Uterus (tissue), 4 donors: ENCODE data around the gene RANBP3. TPM values are rescaled to one million over a fixed set of nuclear protein-coding genes. Genes with fewer than 3 reads are reported as not detected.
A peak's percentile ranks its signal among the peaks of the same experiment; 100 is the strongest.

Source experiments
- DNase-seq, 2 donors: peaks; one replicate each; pipeline ENCODE4 v3.0.0-alpha.2; 2019 to 2020
- H3K27ac ChIP-seq, 2 donors: fragments of 200-600 bp; sonication (generic); 1 replicate in 1 of 2; 2 replicates in 1 of 2; pipeline ENCODE4 v1.5.1; 2016 to 2018
- H3K27me3 ChIP-seq, 2 donors: fragments of 200-600 bp; sonication (generic); one replicate each; pipeline ENCODE4 v1.5.1; 2018 to 2019; ENCODE audit warnings: control low read depth in 1 of 2
- H3K36me3 ChIP-seq, 2 donors: fragments of 200-600 bp; sonication (generic); one replicate each; pipeline ENCODE4 v1.5.1; 2019; ENCODE audit warnings: control low read depth in 1 of 2
- H3K4me1 ChIP-seq, 2 donors: fragments of 200-600 bp; sonication (generic); one replicate each; pipeline ENCODE4 v1.5.1; 2018 to 2019; ENCODE audit warnings: control low read depth in 1 of 2
- H3K4me3 ChIP-seq, 2 donors: fragments of 200-600 bp; sonication (generic); 1 replicate in 1 of 2; 2 replicates in 1 of 2; pipeline ENCODE4 v1.5.1; 2018 to 2019; ENCODE audit warnings: mild to moderate bottlenecking in 1 of 2
- H3K9me3 ChIP-seq, 2 donors: fragments of 200-600 bp; sonication (generic); one replicate each; pipeline ENCODE4 v1.5.1; 2019; ENCODE audit warnings: control low read depth in 1 of 2
- CTCF ChIP-seq, 4 experiments: fragments of 200-600 bp in 2 of 4; fragments of 450-650 bp in 2 of 4; sonication (generic) in 2 of 4; IDR thresholded peaks; one replicate each; pipeline ENCODE4 v1.5.1; 2016 to 2019; ENCODE audit warnings: antibody characterized with exemption in 4 of 4, mild to moderate bottlenecking in 2 of 4, moderate library complexity in 1 of 4
- POLR2A ChIP-seq, 2 donors: fragments of 450-650 bp; IDR thresholded peaks; one replicate each; pipeline ENCODE4 v1.6.1; 2016; ENCODE audit warnings: antibody characterized with exemption in 2 of 2, mild to moderate bottlenecking in 1 of 2, moderate library complexity in 1 of 2
- intact Hi-C: fragments of 100-400 bp; cut with DNase I; formaldehyde crosslinking; loops from one replicate; pipeline ENCODE4 v1.15.1; 2023; ENCODE audit warnings: low total_unique reads
- total RNA-seq, 4 donors: library from RNA; depleted of rRNA in 3 of 4; stranded (reverse); fragments of >200 nt in 3 of 4; gene quantifications; one replicate each; pipeline versions ENCODE4 v1.1.0 to v1.2.4, GENCODE V29; 2014 to 2023
- donor health status: DM: yes; HTN: yes; CAD: no.

Gene RANBP3
- total RNA-seq, 4 donors from 2014 or later, result 40.9 to 98.1 (median 48.5) TPM

GRCh38 chr19:5954293-5954692 lies 23.6 kb downstream of the RANBP3 start:
- Histone ChIP-seq H3K27ac (peak overlapping the region; percentile 24 to 58), H3K4me1 (peaks cover 14 to 20% of the 10 kb centered on the region in 2 donors), H3K4me3 (no peak overlapping the region), H3K36me3 (no peaks in the 10 kb centered on the region), H3K9me3 (no peaks in the 10 kb centered on the region), H3K27me3 (no peaks in the 10 kb centered on the region)
- TF ChIP-seq POLR2A (IDR thresholded peaks at IDR 0.05) (no peak), CTCF (IDR thresholded peaks at IDR 0.05) (no peak)
- intact Hi-C loops, result no loop called here
- no peak for DNase-seq

GRCh38 chr19:5953680-5954213 lies 24.2 kb downstream of the RANBP3 start:
- peak overlapping the region; percentile 24 to 58 for H3K27ac ChIP-seq
- no peak for TF ChIP-seq POLR2A (IDR thresholded peaks at IDR 0.05)
- no peak for TF ChIP-seq CTCF (IDR thresholded peaks at IDR 0.05)

GRCh38 chr19:5953030-5953589 lies 24.8 kb downstream of the RANBP3 start:
- peak overlapping the region in 1 of 2 donors; percentile 15 for H3K27ac ChIP-seq
- no peak for DNase-seq
- H3K4me1 ChIP-seq, result peaks cover 14 to 21% of the 10 kb centered on the region in 2 donors
- no peaks in the 10 kb centered on the region for H3K27me3 ChIP-seq
- no peak overlapping the region for H3K4me3 ChIP-seq
- no peaks in the 10 kb centered on the region for H3K36me3 ChIP-seq
- intact Hi-C loops, result no loop called here
- TF ChIP-seq POLR2A (IDR thresholded peaks at IDR 0.05) (no peak), CTCF (IDR thresholded peaks at IDR 0.05) (no peak)
- H3K9me3 ChIP-seq, result no peaks in the 10 kb centered on the region

More at GRCh38 chr19:5953680-5954213, 24.2 kb downstream of the RANBP3 start:
- Histone ChIP-seq H3K27me3 (no peaks in the 10 kb centered on the region), H3K4me1 (peaks cover 14 to 20% of the 10 kb centered on the region in 2 donors), H3K36me3 (no peaks in the 10 kb centered on the region), H3K4me3 (no peak overlapping the region), H3K9me3 (no peaks in the 10 kb centered on the region)
- intact Hi-C loops, result no loop called here
- no peak for DNase-seq

- DNase-seq, result no peak
- Histone ChIP-seq H3K4me3 (no peak overlapping the region), H3K9me3 (no peaks in the 10 kb centered on the region), H3K27ac (peak overlapping the region in 1 of 2 donors; percentile 15), H3K4me1 (peaks cover 14 to 28% of the 10 kb centered on the region in 2 donors), H3K36me3 (no peaks in the 10 kb centered on the region), H3K27me3 (no peaks in the 10 kb centered on the region)
- no peak for TF ChIP-seq POLR2A (IDR thresholded peaks at IDR 0.05)
- intact Hi-C loops, result no loop called here
Observed at GRCh38 chr19:5952193-5953029, 25.5 kb downstream of the RANBP3 start.

- intact Hi-C loops, result no loop called here
- H3K27me3 ChIP-seq, result no peaks in the 10 kb centered on the region
- no peaks in the 10 kb centered on the region for H3K36me3 ChIP-seq
- TF ChIP-seq POLR2A (IDR thresholded peaks at IDR 0.05), result no peak
- no peak for TF ChIP-seq CTCF (IDR thresholded peaks at IDR 0.05)
- H3K27ac ChIP-seq, result peak overlapping the region in 1 of 2 donors; percentile 5
- H3K9me3 ChIP-seq, result no peaks in the 10 kb centered on the region
- no peak overlapping the region for H3K4me3 ChIP-seq
- peaks cover 14 to 29% of the 10 kb centered on the region in 2 donors for H3K4me1 ChIP-seq
- no peak for DNase-seq
Observed at GRCh38 chr19:5951338-5951861, 26.5 kb downstream of the RANBP3 start.
